Measurements from ENCODE around the gene FARP2.

- TF ChIP-seq CTCF (IDR thresholded peaks at IDR 0.05; ENCODE audit: insufficient read depth, low read depth, low read length) (no peak), EZH2 (IDR thresholded peaks at IDR 0.05; ENCODE audit: insufficient read depth, low read length) (no peak)
These were observed 15.4 kb upstream of the FARP2 start for GRCh38 chr2:241340631-241341163.

All from astrocyte (in vitro differentiated cells and primary cell).